GM19328 (cell line): Measurements from ENCODE around the gene CNNM2.

Experiments
- ATAC-seq: cut with Tn5 transposase; IDR thresholded peaks from one replicate; pipeline ENCODE4 v1.9.1; 2021; ENCODE audit warnings: mild to moderate bottlenecking, moderate library complexity; ENCODE audit not compliant: unreplicated experiment

CNNM2 gene

GRCh38 chr10:103067956-103068355, 149.9 kb downstream of the CNNM2 start:
- no peak for ATAC-seq

- ATAC-seq = peak; percentile 56
These were observed 151.6 kb downstream of the CNNM2 start for GRCh38 chr10:103069453-103070331.

- no peak for ATAC-seq
These were observed 154.2 kb downstream of the CNNM2 start for GRCh38 chr10:103072276-103072675.

GRCh38 chr10:103072891-103073290, 154.8 kb downstream of the CNNM2 start:
- no peak for ATAC-seq

GRCh38 chr10:103077020-103077419, 158.9 kb downstream of the CNNM2 start:
- no peak for ATAC-seq

- no peak for ATAC-seq
These were observed 159.6 kb downstream of the CNNM2 start for GRCh38 chr10:103077491-103078308.

- no peak for ATAC-seq
These were observed 160.2 kb downstream of the CNNM2 start for GRCh38 chr10:103078309-103078615.

GRCh38 chr10:103078676-103079075, 160.6 kb downstream of the CNNM2 start:
- ATAC-seq = no peak

- no peak for ATAC-seq
These were observed 161.0 kb downstream of the CNNM2 start for GRCh38 chr10:103079100-103079499.

- no peak for ATAC-seq
These were observed 161.9 kb downstream of the CNNM2 start for GRCh38 chr10:103079946-103080345.

GRCh38 chr10:103080891-103081581, 162.9 kb downstream of the CNNM2 start:
- ATAC-seq = no peak

- ATAC-seq = no peak
These were observed 164.6 kb downstream of the CNNM2 start for GRCh38 chr10:103082683-103083082.

GRCh38 chr10:103083266-103083976, 165.3 kb downstream of the CNNM2 start:
- ATAC-seq = no peak

GRCh38 chr10:103083977-103084320, 165.9 kb downstream of the CNNM2 start:
- no peak for ATAC-seq

- no peak for ATAC-seq
These were observed 168.2 kb downstream of the CNNM2 start for GRCh38 chr10:103086261-103086660.

- ATAC-seq = no peak
These were observed 168.7 kb downstream of the CNNM2 start for GRCh38 chr10:103086799-103087198.

- no peak for ATAC-seq
These were observed 171.4 kb downstream of the CNNM2 start for GRCh38 chr10:103089493-103089892.

GRCh38 chr10:103090911-103091310, 172.8 kb downstream of the CNNM2 start:
- ATAC-seq = no peak

GRCh38 chr10:103095005-103095404, 176.9 kb downstream of the CNNM2 start:
- no peak for ATAC-seq

- ATAC-seq = no peak
These were observed 178.0 kb downstream of the CNNM2 start for GRCh38 chr10:103096130-103096529.

- no peak for ATAC-seq
These were observed 180.1 kb downstream of the CNNM2 start for GRCh38 chr10:103098240-103098639.
